ENCODE data around the gene NFYA. TPM values are rescaled to one million over a fixed set of nuclear protein-coding genes. Genes with fewer than 3 reads are reported as not detected.
A peak's percentile ranks its signal among the peaks of the same experiment; 100 is the strongest.

Gene NFYA
- total and polyA plus RNA-seq, 8 donors: 5.4 to 14.1 (median 7.8) TPM

GRCh38 chr6:41078101-41078500 lies 5.3 kb downstream of the NFYA start:
- H3K9me3 ChIP-seq: no peaks in the 10 kb centered on the region
- 73 to 75% methylated on average over 3 of the region's 3 CpGs for whole genome bisulfite sequencing, 2 donors
- H3K4me3 ChIP-seq: no peak overlapping the region
- H3K4me1 ChIP-seq: peaks cover 7 to 27% (median 22%) of the 10 kb centered on the region in 3 donors
- TF ChIP-seq, protein P1, sequence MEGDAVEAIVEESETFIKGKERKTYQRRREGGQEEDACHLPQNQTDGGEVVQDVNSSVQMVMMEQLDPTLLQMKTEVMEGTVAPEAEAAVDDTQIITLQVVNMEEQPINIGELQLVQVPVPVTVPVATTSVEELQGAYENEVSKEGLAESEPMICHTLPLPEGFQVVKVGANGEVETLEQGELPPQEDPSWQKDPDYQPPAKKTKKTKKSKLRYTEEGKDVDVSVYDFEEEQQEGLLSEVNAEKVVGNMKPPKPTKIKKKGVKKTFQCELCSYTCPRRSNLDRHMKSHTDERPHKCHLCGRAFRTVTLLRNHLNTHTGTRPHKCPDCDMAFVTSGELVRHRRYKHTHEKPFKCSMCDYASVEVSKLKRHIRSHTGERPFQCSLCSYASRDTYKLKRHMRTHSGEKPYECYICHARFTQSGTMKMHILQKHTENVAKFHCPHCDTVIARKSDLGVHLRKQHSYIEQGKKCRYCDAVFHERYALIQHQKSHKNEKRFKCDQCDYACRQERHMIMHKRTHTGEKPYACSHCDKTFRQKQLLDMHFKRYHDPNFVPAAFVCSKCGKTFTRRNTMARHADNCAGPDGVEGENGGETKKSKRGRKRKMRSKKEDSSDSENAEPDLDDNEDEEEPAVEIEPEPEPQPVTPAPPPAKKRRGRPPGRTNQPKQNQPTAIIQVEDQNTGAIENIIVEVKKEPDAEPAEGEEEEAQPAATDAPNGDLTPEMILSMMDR (IDR thresholded peaks at IDR 0.05): no peak
- DNase-seq (no peak), FAIRE-seq (no peak), ATAC-seq (no peak)
- no peaks in the 10 kb centered on the region for H3K27me3 ChIP-seq
- intact Hi-C loops (cut with DNase I): no loop called here
- no peak overlapping the region for H3K27ac ChIP-seq
- peaks cover 0 to 13% (median 8%) of the 10 kb centered on the region in 3 donors for H3K36me3 ChIP-seq

DNA sequence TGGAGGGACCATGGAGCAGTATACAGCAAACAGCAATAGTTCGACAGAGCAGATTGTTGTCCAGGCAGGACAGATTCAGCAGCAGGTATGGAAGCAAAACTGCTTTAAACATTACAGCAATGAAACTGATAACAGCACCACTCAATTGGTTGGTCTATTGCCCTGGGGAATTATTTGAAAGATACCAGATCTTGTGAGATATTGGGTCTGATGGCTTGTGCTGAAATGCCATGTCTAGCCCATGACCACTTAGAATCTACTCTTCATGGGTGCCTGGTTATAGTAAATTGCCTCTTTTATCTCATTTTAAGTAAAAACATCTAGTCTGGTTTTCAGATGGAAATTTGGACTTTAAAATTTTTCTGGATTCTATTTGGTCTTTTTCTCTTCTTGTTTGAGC lies 6.3 kb downstream of the NFYA start:
- no peaks in the 10 kb centered on the region for H3K9me3 ChIP-seq
- H3K27me3 ChIP-seq: no peaks in the 10 kb centered on the region
- 87 to 100% methylated on average over 1 of the region's 1 CpG for WGBS, 2 donors
- no peak overlapping the region for H3K27ac ChIP-seq
- FAIRE-seq: no peak
- TF ChIP-seq, protein P1 (IDR thresholded peaks at IDR 0.05): no peak
- no peak overlapping the region for H3K4me3 ChIP-seq
- DNase-seq: no peak
- H3K36me3 ChIP-seq: peaks cover 0 to 16% (median 10%) of the 10 kb centered on the region in 3 donors
- intact Hi-C loops (cut with DNase I): no loop called here
- H3K4me1 ChIP-seq: peaks cover 12 to 29% (median 22%) of the 10 kb centered on the region in 3 donors
- no peak for ATAC-seq

GRCh38 chr6:41080621-41081020 lies 7.8 kb downstream of the NFYA start:
- Histone ChIP-seq H3K4me3 (no peak overlapping the region), H3K27ac (no peak overlapping the region)

GRCh38 chr6:41083072-41083471 lies 10.3 kb downstream of the NFYA start:
- Histone ChIP-seq H3K9me3 (no peaks in the 10 kb centered on the region), H3K36me3 (peaks cover 0 to 34% (median 21%) of the 10 kb centered on the region in 3 donors), H3K4me3 (no peak overlapping the region), H3K27ac (no peak overlapping the region), H3K27me3 (no peaks in the 10 kb centered on the region), H3K4me1 (peaks cover 0 to 5% (median 4%) of the 10 kb centered on the region in 3 donors)
- TF ChIP-seq, protein P1 (IDR thresholded peaks at IDR 0.05): no peak
- intact Hi-C loops (cut with DNase I): no loop called here
- no peak for DNase-seq
- peak in 2 of 4 donors; percentile 45 to 56 for ATAC-seq
- no peak for FAIRE-seq

More at GRCh38 chr6:41080621-41081020, 7.8 kb downstream of the NFYA start:
- ATAC-seq: no peak
- Histone ChIP-seq H3K4me1 (peaks cover 12 to 17% (median 13%) of the 10 kb centered on the region in 3 donors), H3K9me3 (no peaks in the 10 kb centered on the region), H3K27me3 (no peaks in the 10 kb centered on the region), H3K36me3 (peaks cover 0 to 29% (median 21%) of the 10 kb centered on the region in 3 donors)
- FAIRE-seq: no peak
- intact Hi-C loops (cut with DNase I): no loop called here
- no peak for DNase-seq
- TF ChIP-seq, protein P1 (IDR thresholded peaks at IDR 0.05): no peak
- 92 to 94% methylated on average over 2 of the region's 2 CpGs for WGBS, 2 donors

- no peak overlapping the region for H3K27ac ChIP-seq
- no peaks in the 10 kb centered on the region for H3K27me3 ChIP-seq
- H3K4me3 ChIP-seq: no peak overlapping the region
- H3K4me1 ChIP-seq: peaks cover 0 to 5% (median 4%) of the 10 kb centered on the region in 3 donors
- H3K9me3 ChIP-seq: no peaks in the 10 kb centered on the region
- DNase-seq (no peak), ATAC-seq (no peak), FAIRE-seq (no peak)
- TF ChIP-seq, protein P1 (IDR thresholded peaks at IDR 0.05): no peak
- H3K36me3 ChIP-seq: peaks cover 0 to 34% (median 18%) of the 10 kb centered on the region in 3 donors
- intact Hi-C loops (cut with DNase I): no loop called here
Measured at GRCh38 chr6:41085182-41085581, 12.4 kb downstream of the NFYA start.
